ENCODE measurements around the gene DHX29. TPM values are rescaled to one million over a fixed set of nuclear protein-coding genes. Genes with fewer than 3 reads are reported as not detected.

DHX29 gene
- total RNA-seq, 4 donors from 2014 or later = 9.4 to 33.0 (median 17.6) TPM

DNA sequence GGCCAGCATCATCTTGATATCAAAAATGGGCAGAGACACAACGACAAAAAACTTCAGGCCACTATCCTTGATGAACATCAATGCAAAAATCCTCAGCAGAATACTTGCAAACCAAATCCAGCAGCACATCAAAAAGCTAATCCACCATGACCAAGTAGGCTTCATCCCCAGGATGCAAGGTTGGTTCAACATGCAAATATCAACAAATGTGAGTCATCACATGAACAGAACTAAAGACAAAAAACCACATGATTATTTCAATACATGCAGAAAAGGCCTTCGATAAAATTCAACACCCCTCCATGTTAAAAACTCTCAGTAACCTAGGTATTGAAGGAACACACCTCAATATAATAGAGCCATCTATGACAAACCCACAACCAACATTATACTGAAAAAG is 8.8 kb upstream of the DHX29 start:
- Histone ChIP-seq H3K27me3 (no peaks in the 10 kb centered on the region), H3K36me3 (no peaks in the 10 kb centered on the region), H3K9me3 (no peaks in the 10 kb centered on the region), H3K4me1 (peaks cover 0 to 22% (median 4%) of the 10 kb centered on the region in 4 donors), H3K27ac (no peak overlapping the region), H3K4me3 (no peak overlapping the region)
- no peak for DNase-seq
- WGBS, 2 donors (ENCODE audit: low coverage in 1 of 2) = 97 to 100% methylated on average over 2 of the region's 2 CpGs
- no peak for TF ChIP-seq POLR2A (IDR thresholded peaks at IDR 0.05)
- TF ChIP-seq, protein P1, sequence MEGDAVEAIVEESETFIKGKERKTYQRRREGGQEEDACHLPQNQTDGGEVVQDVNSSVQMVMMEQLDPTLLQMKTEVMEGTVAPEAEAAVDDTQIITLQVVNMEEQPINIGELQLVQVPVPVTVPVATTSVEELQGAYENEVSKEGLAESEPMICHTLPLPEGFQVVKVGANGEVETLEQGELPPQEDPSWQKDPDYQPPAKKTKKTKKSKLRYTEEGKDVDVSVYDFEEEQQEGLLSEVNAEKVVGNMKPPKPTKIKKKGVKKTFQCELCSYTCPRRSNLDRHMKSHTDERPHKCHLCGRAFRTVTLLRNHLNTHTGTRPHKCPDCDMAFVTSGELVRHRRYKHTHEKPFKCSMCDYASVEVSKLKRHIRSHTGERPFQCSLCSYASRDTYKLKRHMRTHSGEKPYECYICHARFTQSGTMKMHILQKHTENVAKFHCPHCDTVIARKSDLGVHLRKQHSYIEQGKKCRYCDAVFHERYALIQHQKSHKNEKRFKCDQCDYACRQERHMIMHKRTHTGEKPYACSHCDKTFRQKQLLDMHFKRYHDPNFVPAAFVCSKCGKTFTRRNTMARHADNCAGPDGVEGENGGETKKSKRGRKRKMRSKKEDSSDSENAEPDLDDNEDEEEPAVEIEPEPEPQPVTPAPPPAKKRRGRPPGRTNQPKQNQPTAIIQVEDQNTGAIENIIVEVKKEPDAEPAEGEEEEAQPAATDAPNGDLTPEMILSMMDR (IDR thresholded peaks at IDR 0.05) = no peak
- TF ChIP-seq EP300 (IDR thresholded peaks at IDR 0.05; ENCODE audit: low read depth) = no peak
- no peak for TF ChIP-seq POLR2AphosphoS5 (IDR thresholded peaks at IDR 0.05)
- intact Hi-C loops (cut with DNase I; ENCODE audit: low total_unique reads) (no loop called here), in situ Hi-C loops (cut with MboI; ENCODE audit: low pct_ligation_motif_present in 1 of 4, low pct_unique_long_range_greater_than_20kb in 1 of 4, low sequenced_read_pairs in 3 of 4) (no loop called here)

- no peak for DNase-seq
- Histone ChIP-seq H3K4me1 (peaks cover 9 to 35% (median 18%) of the 10 kb centered on the region in 4 donors), H3K4me3 (no peak overlapping the region), H3K9me3 (no peaks in the 10 kb centered on the region), H3K27me3 (no peaks in the 10 kb centered on the region), H3K36me3 (no peaks in the 10 kb centered on the region), H3K27ac (no peak overlapping the region)
- WGBS, 2 donors (ENCODE audit: low coverage in 1 of 2) = 69 to 71% methylated on average over 5 of the region's 5 CpGs
- in situ Hi-C loops (cut with MboI; ENCODE audit: low pct_ligation_motif_present in 1 of 4, low pct_unique_long_range_greater_than_20kb in 1 of 4, low sequenced_read_pairs in 3 of 4) = no loop called here
- TF ChIP-seq POLR2A (IDR thresholded peaks at IDR 0.05) (no peak), EP300 (IDR thresholded peaks at IDR 0.05; ENCODE audit: low read depth) (no peak), POLR2AphosphoS5 (IDR thresholded peaks at IDR 0.05) (no peak)
- TF ChIP-seq, protein P1 (IDR thresholded peaks at IDR 0.05) = no peak
- intact Hi-C loops (cut with DNase I; ENCODE audit: low total_unique reads) = no loop called here
Measured at GRCh38 chr5:55313870-55314617, 6.5 kb upstream of the DHX29 start.

- Histone ChIP-seq H3K9me3 (no peaks in the 10 kb centered on the region), H3K36me3 (no peaks in the 10 kb centered on the region), H3K27ac (peak overlapping the region; percentile 89 to 98 (median 95)), H3K4me3 (peak overlapping the region; percentile 60 to 88 (median 84)), H3K4me1 (peaks cover 25 to 59% (median 38%) of the 10 kb centered on the region in 4 donors), H3K27me3 (no peaks in the 10 kb centered on the region)
- intact Hi-C loops (cut with DNase I; ENCODE audit: low total_unique reads) (no loop called here), in situ Hi-C loops (cut with MboI; ENCODE audit: low pct_ligation_motif_present in 1 of 4, low pct_unique_long_range_greater_than_20kb in 1 of 4, low sequenced_read_pairs in 3 of 4) (no loop called here)
- 0% methylated on average over 13 of the region's 13 CpGs for WGBS, 2 donors (ENCODE audit: low coverage in 1 of 2)
- TF ChIP-seq POLR2A (IDR thresholded peaks at IDR 0.05) (no peak), EP300 (IDR thresholded peaks at IDR 0.05; ENCODE audit: low read depth) (no peak), POLR2AphosphoS5 (IDR thresholded peaks at IDR 0.05) (no peak)
- TF ChIP-seq, protein P1 (IDR thresholded peaks at IDR 0.05) = no peak
- peak; percentile 13 for DNase-seq
Measured at GRCh38 chr5:55308254-55308836, 851 bp upstream of the DHX29 start.

DNA sequence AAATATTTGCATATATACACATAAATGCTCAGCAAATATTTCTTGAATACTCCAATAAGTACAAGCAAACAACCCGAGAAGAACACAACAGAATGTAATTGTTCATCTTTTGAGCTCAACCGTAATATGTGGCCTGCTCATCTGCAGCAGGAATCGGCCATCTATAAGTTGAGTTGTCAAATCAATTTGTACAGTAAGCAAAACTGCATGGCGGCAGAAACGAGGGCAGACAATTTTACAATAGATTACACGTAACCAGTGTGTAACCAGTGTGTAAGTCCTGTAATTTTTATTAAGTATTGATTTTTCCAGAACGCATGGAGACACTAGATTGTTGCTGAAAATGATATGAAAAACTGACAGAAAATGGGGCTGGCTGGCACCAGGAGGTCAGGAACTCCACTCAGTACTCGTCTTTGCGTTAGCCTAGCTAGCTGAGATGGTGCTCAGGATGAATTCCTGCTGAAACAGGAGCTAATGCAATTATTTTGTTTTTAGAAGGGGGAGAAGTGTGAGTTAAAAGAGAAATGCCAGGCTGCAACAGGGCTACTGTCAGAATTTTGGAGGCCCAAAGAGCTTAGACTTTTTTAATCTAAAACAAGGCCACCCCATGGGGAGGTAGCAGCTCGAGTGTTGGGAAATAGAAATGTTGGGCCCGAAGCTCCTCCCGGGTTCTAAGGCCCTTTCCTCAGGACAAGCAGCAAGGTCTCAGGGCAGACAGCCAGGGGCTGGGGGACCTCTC is 682 bp downstream of the DHX29 start:
- 5 to 10% methylated on average over 8 to 12 of the region's 12 CpGs for whole genome bisulfite sequencing, 2 donors (ENCODE audit: low coverage in 1 of 2)
- Histone ChIP-seq H3K9me3 (no peaks in the 10 kb centered on the region), H3K4me1 (peaks cover 25 to 71% (median 41%) of the 10 kb centered on the region in 4 donors), H3K4me3 (peak overlapping the region; percentile 60 to 88 (median 84)), H3K27ac (peak overlapping the region; percentile 89 to 98 (median 95)), H3K36me3 (no peaks in the 10 kb centered on the region), H3K27me3 (no peaks in the 10 kb centered on the region)
- TF ChIP-seq POLR2AphosphoS5 (IDR thresholded peaks at IDR 0.05) = no peak
- no peak for TF ChIP-seq POLR2A (IDR thresholded peaks at IDR 0.05)
- TF ChIP-seq EP300 (IDR thresholded peaks at IDR 0.05; ENCODE audit: low read depth) = no peak
- TF ChIP-seq, protein P1 (IDR thresholded peaks at IDR 0.05) = no peak
- in situ Hi-C loops (cut with MboI; ENCODE audit: low pct_ligation_motif_present in 1 of 4, low pct_unique_long_range_greater_than_20kb in 1 of 4, low sequenced_read_pairs in 3 of 4) = no loop called here
- intact Hi-C loops (cut with DNase I; ENCODE audit: low total_unique reads) = no loop called here
- DNase-seq = no peak

Measured in transverse colon (tissue), 4 donors.